ENCODE data around the gene PRPF8.
"Not testable (repeated sequence)": the region's sequence is repeated elsewhere in the genome, so short reads cannot be mapped to it uniquely, and the experiment has no call there.

The PRPF8 gene

GRCh38 chr17:1663934-1664333, 20.7 kb downstream of the PRPF8 start:
- not testable (repeated sequence) for H2BK5ac ChIP-seq (ENCODE audit: low read depth, low read length, poor library complexity, severe bottlenecking); DNase-seq; H3K4ac ChIP-seq (ENCODE audit: low read depth in 1 of 2, low read length in 2 of 2); H3K14ac ChIP-seq (ENCODE audit: low read length in 2 of 2); H2BK15ac ChIP-seq (ENCODE audit: low read depth, poor library complexity, severe bottlenecking); H3K18ac ChIP-seq (ENCODE audit: low read depth in 1 of 2, low read length in 2 of 2); H3K9ac ChIP-seq (ENCODE audit: low read length); H3K4me3 ChIP-seq (ENCODE audit: insufficient read depth in 1 of 2, low read depth in 1 of 2, low read length in 2 of 2); H3K27me3 ChIP-seq (ENCODE audit: control insufficient read depth in 1 of 2, insufficient read depth in 1 of 2, low read length in 2 of 2); H2AFZ ChIP-seq (ENCODE audit: low read depth, low read length); H2AK5ac ChIP-seq (ENCODE audit: low read length, severe bottlenecking); H4K8ac ChIP-seq (ENCODE audit: low read length); H3K4me2 ChIP-seq (ENCODE audit: low read length, poor library complexity, severe bottlenecking); H3K9me3 ChIP-seq (ENCODE audit: control insufficient read depth, low read length); H2BK120ac ChIP-seq (ENCODE audit: low read depth, low read length); H4K91ac ChIP-seq (ENCODE audit: low read length); H2BK12ac ChIP-seq (ENCODE audit: low read length in 2 of 2); H3K23ac ChIP-seq (ENCODE audit: low read length in 2 of 2); H3K27ac ChIP-seq (ENCODE audit: low read length, poor library complexity, severe bottlenecking); H3K4me1 ChIP-seq (ENCODE audit: control insufficient read depth, insufficient read depth, low read depth, low read length)
- Histone ChIP-seq H3K36me3 (ENCODE audit: control insufficient read depth in 1 of 2, insufficient read depth in 2 of 2, low read depth in 1 of 2, low read length in 2 of 2) (peaks cover 66 to 86% of the 10 kb centered on the region in 2 experiments), H3K79me1 (replicated peaks; ENCODE audit: low read length, poor library complexity, severe bottlenecking) (peaks cover 41% of the 10 kb centered on the region)
- 100% methylated on average over 1 of the region's 5 CpGs for WGBS

- Histone ChIP-seq H2AK5ac (ENCODE audit: low read length, severe bottlenecking) (no peak overlapping the region), H3K23ac (ENCODE audit: low read length in 2 of 2) (no peak overlapping the region), H3K4me3 (ENCODE audit: insufficient read depth in 1 of 2, low read depth in 1 of 2, low read length in 2 of 2) (no peak overlapping the region), H3K27ac (ENCODE audit: low read length, poor library complexity, severe bottlenecking) (no peak overlapping the region), H2BK120ac (ENCODE audit: low read depth, low read length) (no peak overlapping the region), H2BK15ac (ENCODE audit: low read depth, poor library complexity, severe bottlenecking) (no peak overlapping the region), H3K18ac (ENCODE audit: low read depth in 1 of 2, low read length in 2 of 2) (no peak overlapping the region), H3K36me3 (ENCODE audit: control insufficient read depth in 1 of 2, insufficient read depth in 2 of 2, low read depth in 1 of 2, low read length in 2 of 2) (peaks cover 76 to 89% of the 10 kb centered on the region in 2 experiments), H3K27me3 (ENCODE audit: control insufficient read depth in 1 of 2, insufficient read depth in 1 of 2, low read length in 2 of 2) (no peaks in the 10 kb centered on the region), H2BK5ac (ENCODE audit: low read depth, low read length, poor library complexity, severe bottlenecking) (no peak overlapping the region), H2AFZ (ENCODE audit: low read depth, low read length) (no peak overlapping the region), H3K4me2 (ENCODE audit: low read length, poor library complexity, severe bottlenecking) (no peak overlapping the region), H3K4ac (ENCODE audit: low read depth in 1 of 2, low read length in 2 of 2) (no peak overlapping the region), H3K4me1 (ENCODE audit: control insufficient read depth, insufficient read depth, low read depth, low read length) (no peaks in the 10 kb centered on the region), H3K79me1 (replicated peaks; ENCODE audit: low read length, poor library complexity, severe bottlenecking) (peaks cover 36% of the 10 kb centered on the region), H3K9ac (ENCODE audit: low read length) (no peak overlapping the region), H4K8ac (ENCODE audit: low read length) (no peak overlapping the region), H3K9me3 (ENCODE audit: control insufficient read depth, low read length) (no peaks in the 10 kb centered on the region), H2BK12ac (ENCODE audit: low read length in 2 of 2) (no peak overlapping the region), H4K91ac (ENCODE audit: low read length) (no peak overlapping the region), H3K14ac (ENCODE audit: low read length in 2 of 2) (no peak overlapping the region)
- WGBS, result 98% methylated on average over 12 of the region's 12 CpGs
- DNase-seq, result no peak
Observed at GRCh38 chr17:1661045-1661444, 23.6 kb downstream of the PRPF8 start.

- H3K4me1 ChIP-seq (ENCODE audit: control insufficient read depth, insufficient read depth, low read depth, low read length), result no peaks in the 10 kb centered on the region
- H3K9me3 ChIP-seq (ENCODE audit: control insufficient read depth, low read length), result no peaks in the 10 kb centered on the region
- H2BK5ac ChIP-seq (ENCODE audit: low read depth, low read length, poor library complexity, severe bottlenecking), result no peak overlapping the region
- no peak overlapping the region for H2BK120ac ChIP-seq (ENCODE audit: low read depth, low read length)
- H3K79me1 ChIP-seq (replicated peaks; ENCODE audit: low read length, poor library complexity, severe bottlenecking), result peaks cover 30% of the 10 kb centered on the region
- no peak overlapping the region for H2BK15ac ChIP-seq (ENCODE audit: low read depth, poor library complexity, severe bottlenecking)
- no peak overlapping the region for H3K4me3 ChIP-seq (ENCODE audit: insufficient read depth in 1 of 2, low read depth in 1 of 2, low read length in 2 of 2)
- no peak overlapping the region for H4K8ac ChIP-seq (ENCODE audit: low read length)
- H3K27ac ChIP-seq (ENCODE audit: low read length, poor library complexity, severe bottlenecking), result no peak overlapping the region
- no peak for DNase-seq
- no peak overlapping the region for H3K23ac ChIP-seq (ENCODE audit: low read length in 2 of 2)
- no peak overlapping the region for H3K18ac ChIP-seq (ENCODE audit: low read depth in 1 of 2, low read length in 2 of 2)
- no peak overlapping the region for H3K4ac ChIP-seq (ENCODE audit: low read depth in 1 of 2, low read length in 2 of 2)
- no peak overlapping the region for H4K91ac ChIP-seq (ENCODE audit: low read length)
- peaks cover 82 to 92% of the 10 kb centered on the region in 2 experiments for H3K36me3 ChIP-seq (ENCODE audit: control insufficient read depth in 1 of 2, insufficient read depth in 2 of 2, low read depth in 1 of 2, low read length in 2 of 2)
- 99% methylated on average over 9 of the region's 9 CpGs for WGBS
- H3K9ac ChIP-seq (ENCODE audit: low read length), result no peak overlapping the region
- no peak overlapping the region for H2AK5ac ChIP-seq (ENCODE audit: low read length, severe bottlenecking)
- no peak overlapping the region for H3K4me2 ChIP-seq (ENCODE audit: low read length, poor library complexity, severe bottlenecking)
- H2AFZ ChIP-seq (ENCODE audit: low read depth, low read length), result no peak overlapping the region
- H3K27me3 ChIP-seq (ENCODE audit: control insufficient read depth in 1 of 2, insufficient read depth in 1 of 2, low read length in 2 of 2), result no peaks in the 10 kb centered on the region
- no peak overlapping the region for H3K14ac ChIP-seq (ENCODE audit: low read length in 2 of 2)
- no peak overlapping the region for H2BK12ac ChIP-seq (ENCODE audit: low read length in 2 of 2)
Observed at GRCh38 chr17:1658100-1658499, 26.6 kb downstream of the PRPF8 start.

GRCh38 chr17:1653735-1654134, 30.9 kb downstream of the PRPF8 start:
- Histone ChIP-seq H2BK5ac (ENCODE audit: low read depth, low read length, poor library complexity, severe bottlenecking) (no peak overlapping the region), H3K36me3 (ENCODE audit: control insufficient read depth in 1 of 2, insufficient read depth in 2 of 2, low read depth in 1 of 2, low read length in 2 of 2) (peaks cover 78 to 80% of the 10 kb centered on the region in 2 experiments), H3K9me3 (ENCODE audit: control insufficient read depth, low read length) (no peaks in the 10 kb centered on the region), H3K14ac (ENCODE audit: low read length in 2 of 2) (no peak overlapping the region), H2BK12ac (ENCODE audit: low read length in 2 of 2) (no peak overlapping the region), H3K79me1 (replicated peaks; ENCODE audit: low read length, poor library complexity, severe bottlenecking) (peaks cover 12% of the 10 kb centered on the region), H4K91ac (ENCODE audit: low read length) (no peak overlapping the region), H3K4ac (ENCODE audit: low read depth in 1 of 2, low read length in 2 of 2) (no peak overlapping the region), H3K9ac (ENCODE audit: low read length) (no peak overlapping the region), H2AFZ (ENCODE audit: low read depth, low read length) (no peak overlapping the region), H2AK5ac (ENCODE audit: low read length, severe bottlenecking) (no peak overlapping the region), H3K18ac (ENCODE audit: low read depth in 1 of 2, low read length in 2 of 2) (no peak overlapping the region), H3K4me2 (ENCODE audit: low read length, poor library complexity, severe bottlenecking) (no peak overlapping the region), H2BK120ac (ENCODE audit: low read depth, low read length) (no peak overlapping the region), H3K4me3 (ENCODE audit: insufficient read depth in 1 of 2, low read depth in 1 of 2, low read length in 2 of 2) (no peak overlapping the region), H2BK15ac (ENCODE audit: low read depth, poor library complexity, severe bottlenecking) (no peak overlapping the region), H4K8ac (ENCODE audit: low read length) (no peak overlapping the region), H3K27ac (ENCODE audit: low read length, poor library complexity, severe bottlenecking) (no peak overlapping the region), H3K27me3 (ENCODE audit: control insufficient read depth in 1 of 2, insufficient read depth in 1 of 2, low read length in 2 of 2) (no peaks in the 10 kb centered on the region), H3K4me1 (ENCODE audit: control insufficient read depth, insufficient read depth, low read depth, low read length) (peaks cover 14% of the 10 kb centered on the region), H3K23ac (ENCODE audit: low read length in 2 of 2) (no peak overlapping the region)
- WGBS, result 97% methylated on average over 11 of the region's 14 CpGs
- no peak for DNase-seq
